NCI-H82 treated with DMSO at 0.1 percent for 48 hours (cell line): ENCODE data around the gene GLOD4.
A peak's percentile ranks its signal among the peaks of the same experiment; 100 is the strongest.
"Not testable (repeated sequence)": the region's sequence is repeated elsewhere in the genome, so short reads cannot be mapped to it uniquely, and the experiment has no call there.

Experiments used
- DNase-seq: peaks from one replicate; lab custom pipeline; 2025; ENCODE audit not compliant: unreplicated experiment; lab: John Stamatoyannopoulos, UW

Gene GLOD4

GRCh38 chr17:778096-778495, 4.0 kb downstream of the GLOD4 start:
- no peak for DNase-seq

- DNase-seq, result no peak
These were observed 7.8 kb downstream of the GLOD4 start for GRCh38 chr17:774313-774584.

- DNase-seq, result no peak
These were observed 8.4 kb downstream of the GLOD4 start for GRCh38 chr17:773467-774312.

- no peak for DNase-seq
These were observed 9.1 kb downstream of the GLOD4 start for GRCh38 chr17:773016-773415.

GRCh38 chr17:767076-767475, 15.0 kb downstream of the GLOD4 start:
- no peak for DNase-seq

- no peak for DNase-seq
These were observed 21.7 kb downstream of the GLOD4 start for GRCh38 chr17:760371-760770.

GRCh38 chr17:759964-760363, 22.1 kb downstream of the GLOD4 start:
- DNase-seq, result no peak

GRCh38 chr17:756010-756567, 26.0 kb downstream of the GLOD4 start:
- DNase-seq, result not testable (repeated sequence)

- DNase-seq, result not testable (repeated sequence)
These were observed 26.6 kb downstream of the GLOD4 start for GRCh38 chr17:755319-755961.

- DNase-seq, result no peak
These were observed 28.7 kb downstream of the GLOD4 start for GRCh38 chr17:753418-753817.

GRCh38 chr17:752620-753219, 29.4 kb downstream of the GLOD4 start:
- no peak for DNase-seq

GRCh38 chr17:752002-752619, 30.0 kb downstream of the GLOD4 start, which contains the start of gene GEMIN4:
Gene GEMIN4 (minus strand): TSS chr17:752264. CDS start chr17:752142, 122 bp downstream.
- peak; percentile 78 for DNase-seq

GRCh38 chr17:751269-752001, 30.6 kb downstream of the GLOD4 start:
- no peak for DNase-seq

GRCh38 chr17:750431-751037, 31.5 kb downstream of the GLOD4 start:
- DNase-seq, result peak; percentile 83

GRCh38 chr17:749359-749758, 32.7 kb downstream of the GLOD4 start:
- DNase-seq, result not testable (repeated sequence)

GRCh38 chr17:748604-749003, 33.5 kb downstream of the GLOD4 start:
- DNase-seq, result not testable (repeated sequence)

GRCh38 chr17:746783-747629, 35.1 kb downstream of the GLOD4 start:
- DNase-seq, result no peak

GRCh38 chr17:746181-746580, 35.9 kb downstream of the GLOD4 start:
- no peak for DNase-seq

- no peak for DNase-seq
These were observed 36.7 kb downstream of the GLOD4 start for GRCh38 chr17:745406-745805.
